Measurements from ENCODE around the gene SOX6. TPM values are rescaled to one million over a fixed set of nuclear protein-coding genes. Genes with fewer than 3 reads are reported as not detected.

The SOX6 gene
- total RNA-seq, 1 donor from 2014 or later = 8.3 TPM

DNA sequence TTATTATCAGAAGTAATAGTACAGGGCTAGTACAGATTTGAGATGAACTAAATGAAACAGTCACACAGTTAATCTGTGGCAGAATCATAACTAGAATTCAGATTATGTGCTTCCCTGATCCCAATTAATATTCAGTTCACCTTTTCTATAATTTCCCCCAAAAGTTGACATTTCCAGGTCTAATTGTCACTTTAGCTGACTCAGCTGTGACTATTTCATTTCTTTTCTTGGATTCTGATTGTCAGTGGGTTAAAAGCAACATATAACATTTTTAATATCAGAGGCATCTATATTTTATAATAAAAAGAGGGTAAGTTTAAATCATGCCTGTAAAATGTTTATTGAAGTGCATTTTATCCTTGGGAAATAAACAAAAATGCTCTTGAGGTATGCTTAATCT, 28.8 kb upstream of the SOX6 start:
- DNase-seq (no peak), ATAC-seq (no peak)
- TF ChIP-seq, protein P1, sequence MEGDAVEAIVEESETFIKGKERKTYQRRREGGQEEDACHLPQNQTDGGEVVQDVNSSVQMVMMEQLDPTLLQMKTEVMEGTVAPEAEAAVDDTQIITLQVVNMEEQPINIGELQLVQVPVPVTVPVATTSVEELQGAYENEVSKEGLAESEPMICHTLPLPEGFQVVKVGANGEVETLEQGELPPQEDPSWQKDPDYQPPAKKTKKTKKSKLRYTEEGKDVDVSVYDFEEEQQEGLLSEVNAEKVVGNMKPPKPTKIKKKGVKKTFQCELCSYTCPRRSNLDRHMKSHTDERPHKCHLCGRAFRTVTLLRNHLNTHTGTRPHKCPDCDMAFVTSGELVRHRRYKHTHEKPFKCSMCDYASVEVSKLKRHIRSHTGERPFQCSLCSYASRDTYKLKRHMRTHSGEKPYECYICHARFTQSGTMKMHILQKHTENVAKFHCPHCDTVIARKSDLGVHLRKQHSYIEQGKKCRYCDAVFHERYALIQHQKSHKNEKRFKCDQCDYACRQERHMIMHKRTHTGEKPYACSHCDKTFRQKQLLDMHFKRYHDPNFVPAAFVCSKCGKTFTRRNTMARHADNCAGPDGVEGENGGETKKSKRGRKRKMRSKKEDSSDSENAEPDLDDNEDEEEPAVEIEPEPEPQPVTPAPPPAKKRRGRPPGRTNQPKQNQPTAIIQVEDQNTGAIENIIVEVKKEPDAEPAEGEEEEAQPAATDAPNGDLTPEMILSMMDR (IDR thresholded peaks at IDR 0.05) = no peak
- H3K36me3 ChIP-seq = no peaks in the 10 kb centered on the region
- H3K27me3 ChIP-seq = no peaks in the 10 kb centered on the region
- H3K27ac ChIP-seq = no peak overlapping the region
- intact Hi-C loops (cut with DNase I) = no loop called here
- H3K4me1 ChIP-seq = no peaks in the 10 kb centered on the region
- no peak overlapping the region for H3K4me3 ChIP-seq
- no peaks in the 10 kb centered on the region for H3K9me3 ChIP-seq

DNA sequence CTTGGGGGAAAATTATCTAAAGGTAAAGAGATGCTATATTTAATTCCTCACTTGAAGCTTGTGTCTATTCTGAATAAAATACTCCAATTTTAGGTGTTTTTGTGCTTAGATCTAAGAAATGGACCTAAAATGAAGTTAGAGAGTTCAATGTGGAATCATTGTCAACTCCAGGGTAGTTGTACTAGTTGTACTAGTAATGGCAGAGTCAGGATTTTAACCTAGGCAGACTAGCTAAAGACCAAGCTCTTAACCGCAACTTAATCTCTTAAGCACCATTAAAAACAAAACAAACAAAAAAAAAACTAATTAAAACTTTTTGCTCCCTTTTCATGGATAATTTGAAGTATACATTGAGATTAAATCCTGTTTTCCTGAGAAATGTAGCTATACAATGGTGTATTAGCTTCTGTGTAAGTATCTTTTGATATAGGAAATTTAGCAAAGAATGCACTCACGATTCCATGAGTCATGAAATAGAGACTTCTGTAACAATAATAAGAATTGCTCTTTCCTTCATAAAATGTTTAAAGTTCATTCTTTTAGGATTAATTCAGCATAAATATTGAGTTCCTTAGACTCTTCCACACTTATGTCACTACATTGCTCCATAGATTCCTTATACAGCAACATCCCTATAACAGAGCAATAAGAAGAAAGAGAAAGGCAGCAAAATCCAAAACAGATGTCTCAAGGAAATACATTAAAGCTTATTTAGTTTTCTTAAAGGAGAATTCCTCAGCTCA, 26.5 kb upstream of the SOX6 start:
- no peak overlapping the region for H3K4me3 ChIP-seq
- no peak for ATAC-seq
- H3K27ac ChIP-seq = no peak overlapping the region
- TF ChIP-seq, protein P1 (IDR thresholded peaks at IDR 0.05) = no peak
- no peaks in the 10 kb centered on the region for H3K27me3 ChIP-seq
- DNase-seq = no peak
- H3K36me3 ChIP-seq = no peaks in the 10 kb centered on the region
- H3K9me3 ChIP-seq = no peaks in the 10 kb centered on the region
- no peaks in the 10 kb centered on the region for H3K4me1 ChIP-seq
- intact Hi-C loops (cut with DNase I) = no loop called here

DNA sequence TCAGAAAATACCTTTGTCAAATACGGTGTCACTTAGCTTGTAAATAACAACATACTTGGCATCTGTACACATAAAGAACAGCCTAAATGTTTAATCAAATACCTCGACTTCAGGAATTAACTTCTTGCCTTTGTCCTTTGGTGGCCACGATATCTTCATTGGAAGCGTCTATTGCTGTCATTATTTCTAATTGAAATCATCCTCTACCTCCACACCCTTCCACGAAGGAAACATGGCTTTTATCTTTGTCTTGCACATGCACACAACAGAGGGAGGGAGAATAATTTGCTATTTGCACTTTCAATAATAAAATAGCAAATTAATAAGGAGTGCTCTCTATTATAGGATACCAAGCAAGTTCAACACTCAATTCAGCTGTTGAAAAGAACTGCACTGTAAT, 25.8 kb upstream of the SOX6 start:
- ATAC-seq (no peak), DNase-seq (no peak)
- intact Hi-C loops (cut with DNase I) = no loop called here
- H3K27ac ChIP-seq = no peak overlapping the region
- no peaks in the 10 kb centered on the region for H3K36me3 ChIP-seq
- H3K9me3 ChIP-seq = no peaks in the 10 kb centered on the region
- no peaks in the 10 kb centered on the region for H3K27me3 ChIP-seq
- TF ChIP-seq, protein P1 (IDR thresholded peaks at IDR 0.05) = no peak
- H3K4me3 ChIP-seq = no peak overlapping the region
- H3K4me1 ChIP-seq = no peaks in the 10 kb centered on the region

DNA sequence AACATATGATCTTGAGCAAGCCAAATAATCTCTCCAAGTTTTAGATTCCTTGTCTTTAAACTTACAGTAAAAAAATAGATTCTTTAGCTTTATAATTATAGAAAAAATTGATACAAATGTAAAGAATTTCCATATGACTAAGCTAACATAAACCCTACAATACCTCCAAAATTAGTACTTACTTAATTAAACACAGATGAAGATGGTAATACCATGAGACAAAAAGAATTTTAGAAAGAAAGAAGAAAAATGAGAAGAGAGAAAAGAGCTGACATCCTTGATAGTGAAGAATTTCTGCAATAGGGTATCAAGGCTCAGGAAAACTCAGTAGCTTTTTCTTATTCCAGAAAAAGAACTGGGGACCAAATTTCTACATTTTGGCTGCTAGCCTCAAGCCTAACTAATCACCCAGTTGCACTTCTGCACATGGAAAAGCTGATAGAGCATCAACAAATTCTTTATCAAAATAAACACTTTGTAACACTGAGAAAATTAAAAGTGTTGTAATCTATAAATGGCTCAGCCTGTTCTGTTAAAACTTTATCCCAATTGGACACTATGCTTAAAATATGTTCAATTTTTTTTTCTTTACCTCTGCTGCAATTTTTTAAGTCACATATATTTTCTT, 24.7 kb upstream of the SOX6 start:
- Histone ChIP-seq H3K27me3 (no peaks in the 10 kb centered on the region), H3K9me3 (no peaks in the 10 kb centered on the region), H3K36me3 (no peaks in the 10 kb centered on the region), H3K4me3 (no peak overlapping the region), H3K4me1 (no peaks in the 10 kb centered on the region), H3K27ac (no peak overlapping the region)
- TF ChIP-seq, protein P1 (IDR thresholded peaks at IDR 0.05) = no peak
- DNase-seq (no peak), ATAC-seq (no peak)
- intact Hi-C loops (cut with DNase I) = no loop called here

DNA sequence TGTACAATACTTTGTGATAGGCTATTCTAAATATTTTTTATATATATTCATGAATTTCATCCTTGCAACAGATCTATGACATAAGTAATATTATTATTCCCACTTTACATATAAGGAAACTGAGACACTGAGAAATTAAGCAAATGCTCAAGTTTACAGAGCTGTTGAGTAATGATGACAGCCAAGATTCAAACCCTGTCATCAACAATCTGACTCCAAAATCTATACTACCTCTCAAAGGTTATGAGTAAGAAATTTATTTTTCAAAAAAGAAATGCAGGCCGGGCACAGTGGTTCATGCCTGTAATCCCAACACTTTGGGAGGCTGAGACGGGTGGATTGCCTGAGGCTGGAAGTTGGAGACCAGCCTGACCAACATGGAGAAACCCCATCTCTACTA, 22.6 kb upstream of the SOX6 start:
- intact Hi-C loops (cut with DNase I) = no loop called here

More for the DNA sequence above, 22.6 kb upstream of the SOX6 start:
- Histone ChIP-seq H3K9me3 (no peaks in the 10 kb centered on the region), H3K27ac (no peak overlapping the region), H3K36me3 (no peaks in the 10 kb centered on the region), H3K4me3 (no peak overlapping the region), H3K4me1 (no peaks in the 10 kb centered on the region), H3K27me3 (no peaks in the 10 kb centered on the region)
- no peak for DNase-seq
- TF ChIP-seq, protein P1 (IDR thresholded peaks at IDR 0.05) = no peak
- no peak for ATAC-seq
